ENCODE data around the gene NOTUM.

Gene NOTUM

DNA sequence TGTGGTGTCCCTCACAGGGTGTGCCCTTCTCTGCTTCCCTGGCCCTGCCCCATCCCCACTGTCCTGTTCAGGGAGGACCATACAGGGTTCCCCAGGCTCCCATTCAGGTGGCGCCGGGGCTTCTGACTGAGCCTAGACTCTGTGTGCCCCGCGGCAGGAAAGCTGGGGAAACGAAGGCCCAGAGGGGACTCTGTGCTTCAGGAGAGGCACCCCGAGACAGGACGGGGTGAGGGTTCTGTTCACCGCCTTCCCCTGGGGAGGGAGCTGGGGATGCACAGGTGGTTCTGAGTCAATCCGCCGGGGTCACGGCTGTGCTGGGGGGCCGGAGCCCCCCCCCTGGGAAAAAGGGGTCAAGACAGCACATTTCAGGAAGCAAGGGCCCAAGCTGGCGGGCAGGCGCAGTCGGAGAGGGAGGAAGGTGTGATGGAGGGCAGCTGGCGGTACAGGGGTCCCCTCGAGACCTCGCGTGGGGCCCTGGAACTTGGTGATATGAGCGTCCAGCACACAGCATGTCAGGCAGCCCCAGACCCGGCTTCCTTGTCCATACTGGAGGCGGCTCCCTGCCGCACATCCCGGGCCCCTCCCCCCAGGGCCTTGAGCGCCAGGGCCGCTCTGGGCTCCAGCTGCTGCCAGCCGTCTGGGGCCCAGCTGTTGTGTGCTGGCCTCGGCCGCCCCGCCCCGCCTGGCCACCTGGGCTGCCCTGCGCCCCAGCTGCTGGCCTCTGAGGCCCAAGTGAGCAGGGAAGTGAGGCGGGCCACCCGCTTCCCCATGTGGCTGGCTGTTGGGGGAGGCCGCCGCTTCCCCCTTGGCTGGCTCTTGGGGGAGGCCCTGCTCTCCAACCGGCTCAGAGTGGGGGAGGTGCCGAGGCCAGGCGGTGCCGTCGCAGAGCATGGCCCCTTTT lies 5.6 kb upstream of the NOTUM start:
- Histone ChIP-seq H3K4me1 (peaks cover 39 to 51% (median 46%) of the 10 kb centered on the region in 10 experiments), H3K9ac (peak overlapping the region in 10 of 11 experiments; percentile 19 to 72 (median 58); a peak in 14 of 22 replicates), H4K20me1 (peaks cover 0 to 30% (median 6%) of the 10 kb centered on the region in 11 experiments; a peak in 10 of 22 replicates), H3K27ac (peak overlapping the region in 10 of 11 experiments; percentile 7 to 76 (median 62); a peak in 16 of 22 replicates), H3K27me3 (peaks cover 54 to 63% (median 60%) of the 10 kb centered on the region in 11 experiments), H3K4me2 (peak overlapping the region; percentile 79 to 98 (median 93)), H3K9me3 (replicated peaks in 1 of 11) (no peaks in the 10 kb centered on the region), H3K4me3 (peak overlapping the region in 7 of 10 experiments; percentile 1 to 55 (median 38); a peak in 14 of 20 replicates), H3K36me3 (no peaks in the 10 kb centered on the region)
- TF ChIP-seq Cebpa-rat (IDR thresholded peaks at IDR 0.05), result no peak

- TF ChIP-seq Cebpa-rat (IDR thresholded peaks at IDR 0.05), result no peak
- H3K27ac ChIP-seq, result no peak overlapping the region
- H3K36me3 ChIP-seq, result no peaks in the 10 kb centered on the region
- H3K4me1 ChIP-seq, result peaks cover 55 to 66% (median 62%) of the 10 kb centered on the region in 10 experiments
- H3K4me2 ChIP-seq, result peak overlapping the region in 1 of 11 experiments; percentile 91; a peak in 1 of 22 replicates
- peaks cover 0 to 46% (median 18%) of the 10 kb centered on the region in 11 experiments; a peak in 16 of 22 replicates for H4K20me1 ChIP-seq
- H3K27me3 ChIP-seq, result peaks cover 77 to 86% (median 83%) of the 10 kb centered on the region in 11 experiments
- H3K4me3 ChIP-seq, result no peak overlapping the region
- no peak overlapping the region for H3K9ac ChIP-seq
- H3K9me3 ChIP-seq (replicated peaks in 1 of 11), result no peaks in the 10 kb centered on the region
Observed at GRCh38 chr17:81964081-81964849, 3.3 kb upstream of the NOTUM start.

- Histone ChIP-seq H3K4me2 (no peak overlapping the region), H3K4me3 (no peak overlapping the region), H3K9ac (no peak overlapping the region), H4K20me1 (peaks cover 0 to 52% (median 18%) of the 10 kb centered on the region in 11 experiments; a peak in 16 of 22 replicates), H3K4me1 (peaks cover 42 to 57% (median 50%) of the 10 kb centered on the region in 10 experiments), H3K27me3 (peaks cover 92 to 100% (median 98%) of the 10 kb centered on the region in 11 experiments), H3K36me3 (no peaks in the 10 kb centered on the region), H3K27ac (no peak overlapping the region), H3K9me3 (replicated peaks in 1 of 11) (no peaks in the 10 kb centered on the region)
- TF ChIP-seq Cebpa-rat (IDR thresholded peaks at IDR 0.05), result no peak
Observed at GRCh38 chr17:81962499-81963441, 1.8 kb upstream of the NOTUM start.

DNA sequence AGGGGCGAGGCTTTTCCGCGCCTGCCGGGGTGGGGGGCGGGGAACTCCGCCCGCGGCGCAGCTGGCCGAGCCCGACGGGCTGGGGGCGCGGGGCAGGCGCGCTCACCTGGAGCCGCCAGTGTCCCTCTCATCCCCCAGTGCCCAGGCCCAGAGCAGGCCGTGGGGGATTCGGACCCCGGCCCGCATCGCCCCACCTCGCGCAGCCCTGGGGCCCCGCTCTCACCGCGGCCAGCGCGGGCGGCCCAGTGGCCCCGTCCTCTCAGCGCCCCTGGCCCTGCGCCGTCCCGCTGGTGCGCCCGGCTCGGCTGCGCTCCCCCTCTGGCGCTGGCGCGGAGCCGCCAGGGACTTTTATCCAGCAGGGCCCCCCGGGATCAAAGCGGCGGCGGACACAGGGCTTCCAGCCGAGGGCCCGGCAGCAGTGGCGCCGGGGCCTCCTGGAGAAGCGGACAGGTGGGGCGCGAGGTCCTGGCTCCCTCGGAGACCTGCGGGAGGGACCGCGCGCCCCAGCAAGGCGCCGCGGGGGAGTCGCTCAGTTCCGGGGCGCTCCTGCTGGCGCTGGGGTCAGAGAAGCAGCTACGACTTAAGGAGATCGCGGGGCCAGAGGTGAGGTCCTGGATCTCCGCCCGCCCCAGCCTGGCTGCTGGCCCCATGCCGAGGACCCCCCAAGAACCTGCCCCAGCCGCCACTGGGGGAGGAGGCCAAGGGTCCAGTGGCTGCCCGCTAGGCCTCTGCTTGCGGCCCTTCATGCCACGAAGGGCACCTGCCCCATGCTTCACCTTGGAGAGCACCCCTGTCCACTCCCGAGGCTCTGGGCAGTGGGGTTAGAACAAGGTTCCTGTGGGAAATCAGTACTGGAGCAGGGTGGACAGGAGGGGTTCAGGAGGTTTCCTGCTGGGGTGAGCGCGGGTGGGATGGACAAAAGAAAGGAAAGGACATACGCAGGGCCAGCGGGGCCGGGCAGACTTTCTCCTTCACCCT lies 823 bp upstream of the NOTUM start:
- H3K9ac ChIP-seq, result no peak overlapping the region
- H3K27me3 ChIP-seq, result peaks cover 95 to 100% (median 100%) of the 10 kb centered on the region in 11 experiments
- peak overlapping the region in 6 of 10 experiments; percentile 54 to 69 (median 60); a peak in 7 of 20 replicates for H3K4me3 ChIP-seq
- peak overlapping the region; percentile 35 to 98 (median 94); a peak in 18 of 22 replicates for H3K4me2 ChIP-seq
- no peak overlapping the region for H3K27ac ChIP-seq
- H3K4me1 ChIP-seq, result peaks cover 33 to 47% (median 41%) of the 10 kb centered on the region in 10 experiments
- no peak for TF ChIP-seq Cebpa-rat (IDR thresholded peaks at IDR 0.05)
- no peaks in the 10 kb centered on the region for H3K36me3 ChIP-seq
- H4K20me1 ChIP-seq, result peaks cover 0 to 52% (median 18%) of the 10 kb centered on the region in 11 experiments; a peak in 16 of 22 replicates
- no peaks in the 10 kb centered on the region for H3K9me3 ChIP-seq (replicated peaks in 1 of 11)

DNA sequence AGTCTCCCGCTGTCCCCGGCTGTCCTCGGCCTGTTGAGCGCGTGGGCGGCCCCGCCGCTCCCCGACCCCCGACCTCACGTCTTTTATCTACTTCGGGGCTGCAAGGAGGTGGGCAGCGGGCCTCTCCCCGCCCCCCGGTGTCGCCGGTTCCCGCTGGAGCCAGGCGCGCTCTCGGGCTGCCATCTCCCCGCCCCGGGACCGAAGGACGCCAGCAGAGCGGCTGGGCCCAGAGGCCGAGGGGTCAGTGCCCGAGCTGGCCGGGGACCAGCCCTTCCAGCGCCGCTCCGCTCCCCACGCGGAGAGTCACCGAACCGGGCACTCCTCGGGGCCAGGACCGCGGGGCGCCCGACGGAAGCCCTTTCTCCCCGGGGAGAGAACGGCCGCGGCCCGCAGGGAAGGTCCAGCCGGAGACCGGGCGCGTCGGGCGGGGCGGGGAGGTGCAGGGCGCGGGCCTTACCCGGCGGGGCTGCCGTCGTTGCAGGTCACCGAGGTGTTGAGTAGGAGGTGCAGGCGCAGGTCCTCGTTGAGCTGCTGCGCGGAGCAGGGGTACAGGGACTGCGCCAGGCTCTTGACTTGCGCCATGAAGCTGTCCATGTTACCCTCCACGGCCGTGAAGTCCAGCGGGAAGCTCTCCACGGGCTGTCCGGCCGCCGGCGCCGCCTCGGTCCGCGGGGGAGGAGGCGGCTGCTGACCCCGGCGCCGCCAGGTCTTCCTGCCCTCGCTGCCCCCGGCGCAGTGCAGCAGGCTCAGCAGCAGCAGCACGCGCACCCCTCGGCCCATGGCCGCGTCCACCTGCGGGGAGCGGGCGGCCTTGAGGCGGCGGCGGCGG lies 643 bp downstream of the NOTUM start:
- peaks cover 18 to 32% (median 27%) of the 10 kb centered on the region in 10 experiments; a peak in 19 of 20 replicates for H3K4me1 ChIP-seq
- H3K4me2 ChIP-seq, result peak overlapping the region; percentile 87 to 98 (median 94)
- H3K4me3 ChIP-seq, result peak overlapping the region; percentile 54 to 69 (median 59)
- peaks cover 0 to 44% (median 18%) of the 10 kb centered on the region in 11 experiments; a peak in 16 of 22 replicates for H4K20me1 ChIP-seq
- H3K9me3 ChIP-seq (replicated peaks in 1 of 11), result no peaks in the 10 kb centered on the region
- peaks cover 80 to 88% (median 86%) of the 10 kb centered on the region in 11 experiments for H3K27me3 ChIP-seq
- H3K27ac ChIP-seq, result no peak overlapping the region
- H3K36me3 ChIP-seq, result no peaks in the 10 kb centered on the region
- no peak for TF ChIP-seq Cebpa-rat (IDR thresholded peaks at IDR 0.05)
- peak overlapping the region; percentile 10 to 71 (median 55); a peak in 14 of 22 replicates for H3K9ac ChIP-seq

- peaks cover 0 to 44% (median 18%) of the 10 kb centered on the region in 11 experiments; a peak in 16 of 22 replicates for H4K20me1 ChIP-seq
- no peak overlapping the region for H3K27ac ChIP-seq
- H3K9me3 ChIP-seq (replicated peaks in 1 of 11), result no peaks in the 10 kb centered on the region
- peak overlapping the region; percentile 87 to 98 (median 94) for H3K4me2 ChIP-seq
- peaks cover 72 to 80% (median 78%) of the 10 kb centered on the region in 11 experiments for H3K27me3 ChIP-seq
- H3K9ac ChIP-seq, result peak overlapping the region; percentile 10 to 71 (median 55); a peak in 15 of 22 replicates
- H3K4me3 ChIP-seq, result peak overlapping the region; percentile 54 to 69 (median 59)
- no peak for TF ChIP-seq Cebpa-rat (IDR thresholded peaks at IDR 0.05)
- peaks cover 14 to 28% (median 23%) of the 10 kb centered on the region in 10 experiments; a peak in 19 of 20 replicates for H3K4me1 ChIP-seq
- no peaks in the 10 kb centered on the region for H3K36me3 ChIP-seq
Observed at GRCh38 chr17:81959362-81960129, 1.4 kb downstream of the NOTUM start.
